Hematopoietic multipotent progenitor cell treated with erythropoietin and hydrocortisone succinate and interleukin-3 and kit ligand, for 15 days (in vitro differentiated cells): Measurements from ENCODE around the gene SPDYE6.
"Not testable (repeated sequence)": the region's sequence is repeated elsewhere in the genome, so short reads cannot be mapped to it uniquely, and the experiment has no call there.

Experiments
- DNase-seq: peaks from one replicate; pipeline ENCODE4 v3.0.0-alpha.2; 2015; ENCODE audit warnings: low spot score

Gene SPDYE6

DNA sequence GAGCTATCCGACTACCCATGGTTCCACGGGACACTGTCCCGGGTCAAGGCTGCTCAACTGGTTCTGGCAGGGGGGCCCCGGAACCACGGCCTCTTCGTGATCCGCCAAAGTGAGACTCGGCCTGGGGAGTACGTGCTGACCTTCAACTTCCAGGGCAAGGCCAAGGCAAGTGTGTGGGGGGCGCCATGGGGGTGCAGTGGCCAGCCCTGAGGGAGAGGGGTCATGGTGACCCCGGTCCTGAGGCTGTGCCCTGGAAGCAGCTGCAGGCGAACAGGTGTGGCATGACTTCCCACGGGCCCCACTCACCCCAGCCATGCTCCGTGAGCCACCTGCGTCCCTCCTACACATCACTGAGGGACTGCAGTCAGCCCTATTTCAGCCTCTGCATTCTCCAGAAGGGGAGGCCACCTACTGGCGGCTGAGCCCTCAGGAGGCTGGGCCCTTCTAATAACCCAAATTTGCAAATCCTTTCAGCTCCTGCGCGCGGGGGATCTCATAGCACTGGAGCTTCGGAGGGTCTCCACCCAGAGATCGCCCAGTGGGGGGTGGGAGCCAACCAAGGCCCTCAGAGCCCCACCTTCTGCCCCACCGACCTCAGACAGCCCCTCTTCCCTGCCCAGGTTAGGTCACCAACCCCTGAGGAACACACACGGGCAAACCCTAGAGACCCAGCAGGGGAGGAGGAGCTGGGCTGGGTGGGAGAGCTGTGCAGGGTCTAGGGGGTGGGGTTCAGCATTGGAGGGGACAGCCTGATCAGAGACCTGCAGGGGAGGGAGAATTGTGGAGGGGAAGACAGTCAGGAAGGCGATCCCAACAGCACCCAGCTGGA is 38.8 kb downstream of the SPDYE6 start:
- DNase-seq, result no peak

DNA sequence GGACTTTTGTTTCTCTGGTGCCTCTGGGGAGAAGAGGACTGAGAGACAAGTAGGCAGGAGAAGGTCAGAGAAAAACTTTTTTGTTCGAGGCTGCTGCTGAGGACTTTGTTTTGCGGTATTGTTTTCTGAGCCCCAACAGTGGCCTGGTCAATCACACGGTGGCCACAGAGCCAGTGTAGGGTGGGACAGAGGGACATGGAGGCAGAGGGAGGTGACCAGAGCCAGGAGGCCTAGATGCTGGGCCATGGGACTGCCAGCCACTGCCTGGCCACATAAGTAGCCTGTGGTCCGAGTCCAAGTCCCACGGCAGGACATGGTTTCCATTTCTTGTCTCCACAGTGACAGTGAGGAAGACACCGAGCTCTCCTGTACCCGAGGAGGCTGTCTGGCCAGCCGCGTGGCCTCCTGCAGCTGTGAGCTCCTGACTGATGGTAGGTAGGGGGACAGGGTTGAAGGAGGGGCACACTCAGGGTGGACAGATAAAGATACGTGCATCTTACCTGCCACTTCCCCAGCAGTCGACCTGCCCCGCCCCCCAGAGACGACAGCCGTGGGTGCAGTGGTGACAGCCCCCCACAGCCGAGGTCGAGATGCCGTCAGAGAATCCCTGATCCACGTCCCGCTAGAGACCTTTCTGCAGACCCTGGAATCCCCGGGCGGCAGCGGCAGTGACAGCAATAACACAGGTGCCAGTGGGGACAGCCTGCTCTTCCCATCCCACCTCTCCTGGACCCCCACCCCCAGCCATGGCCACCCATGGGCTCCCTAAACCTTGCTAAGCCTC is 42.1 kb downstream of the SPDYE6 start:
- DNase-seq, result no peak

DNA sequence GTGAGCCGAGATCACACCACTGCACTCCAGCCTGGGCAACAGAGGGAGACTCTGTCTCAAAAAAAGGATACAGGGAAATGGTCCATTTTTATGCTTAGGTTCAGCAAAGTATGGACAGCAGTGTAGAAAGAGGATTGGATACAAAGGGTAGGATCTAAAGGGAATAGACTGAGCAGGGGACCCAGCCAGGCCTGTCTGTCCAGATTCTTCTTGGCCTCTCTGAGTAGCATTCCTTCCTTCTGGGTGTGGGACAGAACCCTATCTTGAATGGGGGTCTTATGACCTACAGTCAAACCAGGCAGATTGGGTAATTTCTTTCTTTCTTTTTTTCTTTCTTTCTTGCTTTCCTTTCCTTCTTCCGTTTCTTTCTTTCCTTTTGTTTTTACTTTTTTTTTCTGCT is 43.9 kb downstream of the SPDYE6 start:
- no peak for DNase-seq

DNA sequence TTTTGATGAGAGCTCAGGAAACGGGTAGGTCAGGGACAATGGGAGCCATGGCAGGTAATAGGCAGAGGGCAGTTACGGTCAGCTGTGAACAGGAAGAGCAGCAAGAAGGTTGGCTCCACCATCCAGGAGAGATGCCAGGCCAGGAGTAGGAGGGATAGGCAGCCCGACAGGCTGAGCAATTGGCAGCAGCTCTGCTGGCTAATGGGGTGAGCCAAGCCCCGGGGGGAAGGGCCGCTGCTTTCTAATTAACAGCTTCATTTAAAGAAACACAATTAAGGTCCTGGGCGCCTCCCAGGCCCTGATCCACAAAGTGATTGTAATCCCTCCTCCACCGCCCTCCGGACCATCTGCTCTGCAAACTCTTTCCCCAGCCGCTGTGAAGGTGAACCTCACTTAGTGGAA is 45.8 kb downstream of the SPDYE6 start:
- DNase-seq, result no peak

DNA sequence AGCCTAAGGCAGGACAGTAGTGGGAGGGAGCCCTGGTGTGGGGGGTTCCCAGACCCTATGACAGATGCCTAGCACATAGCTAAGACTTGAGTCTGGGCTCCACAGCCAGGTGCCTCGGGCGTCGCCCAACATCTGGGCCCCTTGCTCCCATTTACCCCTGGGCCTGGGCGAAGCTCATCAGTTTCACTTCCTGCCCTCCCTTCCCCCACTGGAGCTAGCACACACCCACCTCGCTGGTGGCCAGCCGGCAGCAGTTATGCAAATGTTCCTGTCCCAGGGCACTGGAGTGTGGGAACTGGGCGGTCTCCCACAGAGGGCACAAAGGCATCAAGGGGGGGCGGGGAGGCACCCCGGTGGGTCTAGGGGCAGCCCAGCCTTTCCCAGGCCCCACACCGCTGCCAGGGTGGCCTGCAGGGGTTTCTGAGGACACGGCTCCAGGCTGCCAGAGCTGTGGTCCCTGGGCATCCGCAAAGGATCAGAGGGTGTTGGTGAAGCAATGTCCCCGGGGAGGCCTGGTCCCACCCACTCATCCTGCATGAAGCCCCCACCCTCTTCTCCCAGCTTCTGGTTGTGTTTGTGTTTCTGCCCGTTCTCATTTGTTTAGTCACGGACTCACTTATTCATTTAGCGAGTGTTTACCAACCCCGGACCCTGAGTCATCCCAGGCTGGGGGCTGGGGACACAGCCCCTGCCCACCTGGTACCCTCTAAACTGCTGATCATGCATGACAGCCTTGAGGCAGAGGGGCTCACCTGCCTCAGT is 49.1 kb downstream of the SPDYE6 start:
- no peak for DNase-seq

DNA sequence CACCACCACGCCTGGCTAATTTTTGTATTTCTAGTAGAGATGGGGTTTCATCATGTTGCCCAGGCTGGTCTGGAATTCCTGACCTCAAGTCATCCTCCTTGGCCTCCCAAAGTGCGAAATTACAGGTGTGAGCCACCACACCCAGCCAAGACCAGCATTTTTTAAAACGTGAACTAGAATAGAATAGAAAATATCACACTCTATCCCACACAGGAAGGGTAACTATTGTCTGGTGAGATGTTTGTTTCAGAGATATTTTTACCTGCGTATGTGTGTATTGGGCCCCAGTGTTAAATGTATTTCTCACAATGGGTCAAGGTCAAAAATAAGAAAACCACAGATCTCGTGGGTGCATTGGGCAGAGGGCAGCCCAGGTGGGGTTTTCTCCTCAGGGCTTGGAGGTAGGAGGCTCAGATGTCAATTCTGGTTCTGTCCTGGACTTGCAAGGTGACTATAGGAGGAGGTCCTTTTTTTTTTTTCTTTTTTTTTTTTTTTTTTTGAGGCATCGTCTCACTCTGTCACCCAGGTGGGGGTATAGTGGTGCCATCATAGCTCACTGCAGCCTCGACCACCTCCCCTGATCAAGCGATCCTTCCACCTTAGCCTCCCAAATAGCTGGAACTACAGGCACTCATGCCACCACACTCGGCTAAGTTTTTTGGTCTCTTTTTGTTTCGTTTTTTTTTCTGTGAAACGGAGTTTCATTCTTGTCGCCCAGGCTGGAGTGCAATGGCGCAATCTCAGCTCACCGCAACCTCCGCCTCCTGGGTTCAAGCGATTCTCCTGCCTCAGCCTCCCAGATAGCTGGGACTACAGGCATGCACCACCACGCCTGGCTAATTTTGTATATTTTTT is 50.6 kb downstream of the SPDYE6 start:
- DNase-seq, result no peak

DNA sequence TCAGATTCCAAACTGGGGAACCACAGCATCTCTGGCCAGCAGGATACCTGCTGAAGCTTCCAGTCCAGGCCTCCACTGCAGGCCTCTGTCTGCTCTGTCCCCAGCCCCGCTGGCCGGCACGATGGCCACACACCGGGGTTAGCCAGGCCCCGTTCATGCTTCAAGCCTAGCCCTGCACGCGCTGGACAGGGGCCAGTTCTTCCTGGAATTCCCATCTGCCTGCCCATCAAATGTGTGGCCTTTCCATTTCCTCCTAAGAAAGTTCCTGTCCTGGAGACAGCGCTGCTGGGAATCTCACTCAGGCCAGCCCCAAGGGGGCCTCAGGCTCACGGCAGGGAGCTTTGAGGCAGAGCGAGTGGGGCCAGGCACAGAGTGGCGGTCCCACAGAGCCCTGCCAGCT is 51.6 kb downstream of the SPDYE6 start:
- DNase-seq, result no peak

DNA sequence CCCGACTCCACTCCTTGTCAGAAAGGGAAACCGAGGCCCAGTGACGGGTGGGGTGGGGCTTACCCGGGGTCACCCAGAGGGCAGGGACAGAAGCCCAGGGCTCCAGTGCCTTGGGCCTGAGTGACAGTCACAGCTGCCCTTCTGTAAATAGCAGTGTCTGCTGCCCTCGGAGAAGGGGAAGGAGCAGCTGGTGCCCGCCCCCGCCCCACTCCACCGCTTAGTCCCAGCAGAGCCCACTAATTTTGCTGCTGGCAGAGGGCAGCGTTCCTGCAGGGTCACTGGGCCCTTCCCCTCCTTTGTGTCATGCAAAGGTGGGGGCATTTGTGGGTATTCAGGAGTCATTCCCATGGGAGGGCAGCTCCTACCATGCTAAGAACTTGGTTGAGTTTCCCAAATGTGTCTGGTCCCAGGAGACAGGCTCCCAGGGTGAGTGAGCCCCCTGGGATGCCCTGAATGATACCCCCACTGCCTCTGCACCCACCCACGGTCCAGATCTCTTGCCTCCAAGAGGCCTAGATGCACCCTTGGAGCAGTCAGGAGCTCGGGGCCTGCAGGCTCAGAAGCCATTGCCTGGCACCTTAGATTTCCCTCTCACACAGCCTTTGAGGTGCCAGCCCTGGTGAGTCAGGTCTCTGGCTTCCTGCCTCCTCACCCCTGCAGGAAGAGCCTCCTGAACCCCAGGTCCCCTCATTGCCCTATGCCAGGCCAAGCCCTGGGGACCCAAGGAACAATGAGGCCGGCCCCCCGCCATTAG is 52.4 kb downstream of the SPDYE6 start:
- DNase-seq, result no peak

DNA sequence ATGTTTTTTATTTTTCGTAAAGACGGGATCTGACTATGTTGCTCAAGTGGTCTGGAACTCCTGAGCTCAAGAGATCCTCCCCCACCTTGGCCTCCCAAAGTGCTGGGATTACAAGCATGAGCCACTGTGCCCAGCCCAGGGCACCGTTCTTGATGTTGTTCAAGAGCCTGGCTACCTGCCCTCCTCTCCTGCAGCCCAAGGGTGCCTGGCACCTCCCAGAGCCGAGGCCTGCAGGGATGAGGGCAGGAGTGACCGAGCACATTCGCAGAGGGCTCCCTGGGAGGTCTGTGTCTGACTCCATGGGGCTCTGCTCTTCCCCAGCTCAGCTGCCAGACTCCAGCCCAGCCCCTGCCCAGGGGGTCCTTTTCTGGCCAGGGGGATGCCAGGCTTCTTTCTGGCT is 54.2 kb downstream of the SPDYE6 start:
- DNase-seq, result no peak

DNA sequence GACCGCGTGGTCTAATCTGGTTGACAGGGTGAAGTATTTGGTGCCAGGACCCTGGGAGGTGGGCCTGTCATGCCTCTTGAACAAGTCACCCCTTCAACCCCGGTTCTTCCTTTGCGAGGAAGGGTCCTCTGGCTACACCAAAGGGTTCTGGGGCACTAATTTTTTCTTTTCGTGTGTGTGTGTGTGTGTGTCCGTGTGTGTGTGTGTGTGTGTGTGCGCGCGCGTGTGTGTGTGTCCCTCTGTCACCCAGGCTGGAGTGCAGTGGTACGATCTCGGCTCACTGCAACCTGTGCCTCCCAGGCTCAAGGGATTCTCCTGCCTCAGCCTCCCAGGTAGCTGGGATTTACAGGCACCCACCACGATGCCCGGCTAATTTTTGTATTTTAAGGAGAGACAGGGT is 54.9 kb downstream of the SPDYE6 start:
- not testable (repeated sequence) for DNase-seq

DNA sequence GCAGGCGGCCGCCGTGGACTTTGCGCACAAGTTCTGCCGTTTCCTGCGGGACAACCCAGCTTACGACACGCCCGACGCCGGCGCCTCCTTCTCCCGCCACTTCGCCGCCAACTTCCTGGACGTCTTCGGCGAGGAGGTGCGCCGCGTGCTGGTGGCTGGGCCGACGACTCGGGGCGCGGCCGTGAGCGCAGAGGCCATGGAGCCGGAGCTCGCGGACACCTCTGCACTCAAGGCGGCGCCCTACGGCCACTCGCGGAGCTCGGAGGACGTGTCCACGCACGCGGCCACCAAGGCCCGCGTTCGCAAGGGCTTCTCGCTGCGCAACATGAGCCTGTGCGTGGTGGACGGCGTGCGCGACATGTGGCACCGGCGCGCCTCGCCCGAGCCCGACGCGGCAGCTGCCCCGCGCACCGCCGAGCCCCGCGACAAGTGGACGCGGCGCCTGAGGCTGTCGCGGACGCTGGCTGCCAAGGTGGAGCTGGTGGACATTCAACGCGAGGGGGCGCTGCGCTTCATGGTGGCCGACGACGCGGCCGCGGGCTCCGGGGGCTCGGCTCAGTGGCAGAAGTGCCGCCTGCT is 55.5 kb downstream of the SPDYE6 start:
- DNase-seq, result no peak

DNA sequence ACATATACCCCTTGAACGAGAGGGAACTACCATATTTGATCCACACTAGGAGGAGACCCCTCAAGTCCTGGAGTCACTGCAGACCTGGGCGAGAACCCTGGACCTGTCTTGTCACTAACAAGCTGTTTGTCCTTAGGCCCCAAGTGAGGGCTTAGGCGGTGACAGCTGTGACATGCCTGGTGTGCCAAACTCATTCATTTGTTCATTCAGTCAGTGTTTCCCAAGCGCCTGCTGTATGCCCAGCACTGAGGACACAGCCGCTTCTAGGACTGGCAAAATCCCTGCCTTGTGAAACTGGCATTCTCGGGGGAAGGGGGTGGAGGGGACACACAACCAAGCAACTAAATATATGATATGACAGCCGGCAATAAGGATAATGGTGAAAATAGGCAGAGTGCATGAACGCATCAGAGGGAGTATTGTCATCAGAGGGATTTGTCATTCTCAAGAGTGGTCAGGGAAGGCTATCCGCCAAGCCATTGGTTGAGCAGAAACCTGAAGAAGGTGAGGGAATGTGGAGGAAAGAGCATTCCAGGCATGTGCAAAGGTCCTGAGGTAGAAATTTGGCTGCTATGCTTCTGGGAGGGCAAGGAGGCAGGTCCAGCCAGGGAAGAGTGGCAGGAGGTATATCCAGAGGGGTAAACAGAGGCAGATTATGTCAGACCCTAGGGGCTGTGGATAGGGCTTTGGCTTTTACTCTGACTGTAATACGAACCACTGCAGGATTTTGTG is 58.6 kb downstream of the SPDYE6 start:
- no peak for DNase-seq

DNA sequence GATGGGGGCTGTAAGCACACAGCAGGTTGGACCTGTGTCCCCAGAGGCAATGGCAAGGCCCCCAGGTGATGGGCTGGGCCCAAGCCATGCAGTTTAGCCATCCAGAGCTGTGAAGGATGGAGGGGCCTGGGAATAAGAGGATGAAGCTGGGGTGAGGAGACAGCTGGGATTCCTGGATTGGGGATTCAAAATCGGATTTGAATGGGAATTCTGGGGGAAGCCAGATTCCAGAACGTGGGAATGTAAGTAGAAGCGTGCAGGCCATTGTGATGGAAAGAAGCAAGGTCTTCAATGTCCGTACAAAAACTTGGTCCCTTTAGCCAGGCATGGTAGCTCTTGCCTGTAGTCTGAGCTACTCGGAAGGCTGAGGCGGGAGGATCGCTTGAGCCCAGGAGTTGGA is 59.7 kb downstream of the SPDYE6 start:
- no peak for DNase-seq

DNA sequence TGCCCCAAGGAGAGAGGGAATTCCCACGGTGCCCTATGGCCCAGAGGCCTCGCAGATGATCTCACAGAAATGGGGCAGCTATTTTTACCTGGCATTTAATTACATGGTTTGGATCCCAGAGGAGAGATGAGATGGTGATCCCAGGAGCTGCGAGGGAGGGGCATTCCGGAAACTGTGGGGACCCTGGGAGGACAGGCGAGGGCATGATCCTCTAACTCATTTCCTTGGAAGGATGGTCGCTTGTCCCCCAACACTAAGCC is 60.1 kb downstream of the SPDYE6 start:
- no peak for DNase-seq
